CD4-positive, alpha-beta T cell treated with Interleukin-15 for 1 hour (primary cell): ENCODE data around the gene IER5L.

Experiments
- DNase-seq: peaks from one replicate; pipeline ENCODE4 v3.0.0-alpha.2; 2020

IER5L gene

DNA sequence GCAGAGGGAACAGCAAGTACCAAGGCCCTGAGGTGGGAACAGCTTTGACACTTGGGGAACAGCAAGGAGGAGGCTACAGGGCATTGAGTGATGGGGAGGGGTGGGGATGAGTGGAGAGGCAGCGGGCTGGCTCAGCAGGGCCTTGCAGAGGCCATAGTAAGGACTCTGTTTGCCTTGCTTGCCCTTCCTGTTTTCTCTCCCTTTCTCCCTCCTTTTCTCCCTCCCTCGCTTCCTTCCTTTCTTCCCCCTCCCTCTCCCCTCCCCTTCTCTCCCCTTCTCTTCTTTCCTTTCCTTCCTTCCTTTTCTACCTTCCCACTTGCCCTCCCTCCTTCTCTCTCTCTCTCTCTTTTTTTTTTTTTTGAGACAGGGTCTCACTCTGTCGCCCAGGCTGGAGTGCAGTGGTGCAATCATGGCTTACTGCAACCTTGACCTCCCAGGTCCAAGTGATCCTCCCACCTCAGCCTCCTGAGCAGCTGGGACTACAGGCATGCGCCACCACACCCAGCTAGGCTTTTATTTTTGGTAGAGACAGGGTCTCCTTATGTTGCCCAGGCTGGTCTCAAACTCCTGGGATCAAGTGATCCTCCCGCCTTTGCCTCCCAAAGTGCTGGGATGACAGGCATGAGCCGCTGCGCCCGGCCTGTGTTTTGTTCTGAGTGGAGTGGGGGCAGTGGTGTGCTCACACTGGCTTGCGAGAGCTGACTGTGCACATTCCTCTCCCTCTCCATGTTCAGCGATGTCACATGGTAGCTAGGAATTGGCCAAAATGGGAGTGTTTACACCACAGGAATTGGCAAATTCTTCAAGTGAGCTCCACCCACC is 17.1 kb downstream of the IER5L start:
- DNase-seq, result no peak

DNA sequence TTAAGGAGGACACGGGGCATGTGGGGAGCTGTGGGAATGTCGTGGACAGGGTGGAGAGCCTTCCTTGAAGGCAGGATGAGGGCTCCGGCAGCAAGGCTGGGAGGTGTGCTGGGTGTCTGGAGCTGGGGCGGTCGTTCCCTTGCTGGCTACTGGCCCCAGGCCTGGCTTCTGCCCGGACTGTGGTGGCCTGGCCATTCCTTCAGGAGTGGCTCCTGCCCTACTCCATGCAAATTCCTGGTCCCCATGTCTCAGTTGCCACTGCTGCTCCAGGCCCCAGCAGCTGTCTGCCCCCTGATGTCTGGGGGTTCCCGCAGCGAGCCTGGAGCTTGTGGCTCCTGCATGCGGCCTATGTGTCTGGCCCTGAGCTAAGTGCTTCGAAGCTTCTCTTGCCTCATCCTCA is 21.9 kb downstream of the IER5L start:
- no peak for DNase-seq

DNA sequence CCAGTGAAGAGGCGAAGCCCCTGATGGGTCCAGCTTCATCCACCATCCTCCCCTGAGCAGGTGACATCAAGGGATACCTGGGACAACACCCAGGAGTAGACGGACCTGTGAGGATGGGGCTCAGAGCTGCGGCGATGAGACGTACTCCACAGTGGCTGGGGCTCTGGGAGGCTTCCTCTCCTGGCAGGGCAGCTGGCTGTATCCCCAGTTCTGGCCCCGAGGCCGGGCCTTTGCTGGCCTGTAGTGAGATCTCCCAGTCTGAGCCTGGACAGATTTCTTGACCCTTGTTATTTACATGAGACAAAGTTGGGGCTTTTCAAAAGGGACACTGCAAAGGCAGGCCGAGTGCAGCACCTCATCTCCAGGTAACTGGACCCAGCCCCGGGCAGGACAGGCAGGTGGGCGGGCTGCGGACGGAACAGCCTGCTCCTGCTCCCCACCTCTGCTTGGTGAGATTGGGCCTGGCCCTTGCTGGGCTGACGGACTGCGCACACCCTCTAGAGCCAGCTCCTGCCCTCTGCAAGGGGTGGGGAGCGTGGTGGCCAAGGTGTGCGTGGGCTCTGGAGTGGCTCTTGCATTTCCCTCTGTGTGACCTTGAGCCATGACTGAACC is 23.1 kb downstream of the IER5L start:
- DNase-seq, result no peak

DNA sequence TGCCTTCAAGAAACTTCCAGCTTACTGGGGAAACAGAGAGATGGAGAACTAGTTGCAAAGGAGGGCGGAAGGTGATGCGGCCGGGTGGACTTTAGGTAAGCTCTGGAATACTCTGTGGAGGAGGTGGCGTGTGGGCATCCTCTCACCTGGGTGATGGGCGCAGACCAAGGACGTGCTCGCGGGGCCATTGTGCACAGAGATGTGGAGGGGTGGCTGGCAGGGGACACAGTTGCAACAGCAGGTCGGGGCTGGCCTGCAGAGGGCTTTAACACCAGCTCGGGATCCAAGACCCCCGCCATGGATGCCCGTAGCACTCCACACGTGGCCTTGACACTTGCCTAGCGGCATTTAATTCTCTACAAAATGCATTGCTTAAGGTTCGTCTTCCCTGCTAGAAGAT is 26.6 kb downstream of the IER5L start:
- DNase-seq, result no peak

DNA sequence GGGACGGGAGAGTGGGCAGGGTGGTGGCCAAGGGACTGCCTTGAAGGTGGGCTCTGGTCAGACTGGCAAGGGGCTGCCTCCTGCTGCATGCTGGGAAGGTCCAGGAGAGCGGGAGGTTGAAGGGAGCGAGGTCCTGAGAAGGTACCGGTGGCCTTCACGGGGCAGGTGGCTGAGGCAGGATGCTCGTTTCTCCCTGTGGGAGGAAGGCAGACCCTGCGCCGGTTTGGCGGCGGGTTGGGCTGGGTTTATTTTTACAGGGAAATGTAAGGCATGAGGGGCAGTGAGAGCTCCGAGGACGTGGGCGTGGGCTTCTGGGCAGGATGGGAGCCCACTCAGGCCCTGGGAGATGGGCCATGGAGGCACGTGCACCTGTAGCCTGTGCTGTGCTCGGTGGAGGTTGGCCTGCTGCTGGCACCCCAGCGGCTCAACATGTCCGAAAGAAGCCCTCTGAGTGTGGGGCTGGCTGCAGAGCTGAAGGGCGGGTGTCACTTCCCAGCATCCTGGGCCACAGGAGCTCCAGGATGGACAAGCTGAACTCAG is 27.3 kb downstream of the IER5L start:
- no peak for DNase-seq

DNA sequence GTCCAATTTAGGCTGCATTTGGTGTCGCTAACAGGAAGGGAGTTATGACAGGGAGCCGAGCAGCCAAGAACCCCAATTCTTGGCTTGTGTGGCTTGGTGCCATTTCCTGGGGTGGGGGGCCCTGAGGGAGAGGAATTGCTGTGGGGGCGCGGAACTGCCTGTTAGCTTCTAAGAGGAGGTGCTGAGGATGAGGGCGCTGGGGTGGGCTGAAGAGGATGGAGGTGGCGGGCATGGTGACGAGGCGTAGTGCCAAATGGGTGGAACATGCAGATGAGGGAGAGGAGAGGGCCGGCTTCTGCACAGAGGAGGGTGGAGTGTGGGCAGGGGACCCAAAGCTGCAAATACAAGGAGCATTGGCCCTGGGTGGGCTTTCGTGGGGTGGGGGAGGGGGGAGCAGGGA is 27.9 kb downstream of the IER5L start:
- no peak for DNase-seq

DNA sequence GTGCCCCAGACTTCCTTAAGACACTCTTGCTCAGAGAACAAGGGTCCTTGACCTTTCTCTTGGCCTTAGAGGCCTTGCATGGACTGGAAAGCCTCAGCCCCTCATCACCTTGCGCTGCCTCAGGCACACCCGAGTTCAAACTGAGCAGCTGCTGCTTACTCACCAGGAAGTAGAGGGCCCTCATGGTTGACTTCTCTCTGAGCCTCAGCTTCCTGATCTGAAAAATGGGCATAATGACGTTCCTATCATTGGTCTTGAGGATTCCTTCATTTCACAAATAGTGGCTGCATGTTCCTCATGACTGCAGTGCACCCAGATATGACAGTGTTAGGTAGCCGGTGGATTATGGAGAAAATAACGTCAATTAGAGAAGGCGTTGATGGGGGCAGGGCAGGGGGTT is 28.6 kb downstream of the IER5L start:
- no peak for DNase-seq

DNA sequence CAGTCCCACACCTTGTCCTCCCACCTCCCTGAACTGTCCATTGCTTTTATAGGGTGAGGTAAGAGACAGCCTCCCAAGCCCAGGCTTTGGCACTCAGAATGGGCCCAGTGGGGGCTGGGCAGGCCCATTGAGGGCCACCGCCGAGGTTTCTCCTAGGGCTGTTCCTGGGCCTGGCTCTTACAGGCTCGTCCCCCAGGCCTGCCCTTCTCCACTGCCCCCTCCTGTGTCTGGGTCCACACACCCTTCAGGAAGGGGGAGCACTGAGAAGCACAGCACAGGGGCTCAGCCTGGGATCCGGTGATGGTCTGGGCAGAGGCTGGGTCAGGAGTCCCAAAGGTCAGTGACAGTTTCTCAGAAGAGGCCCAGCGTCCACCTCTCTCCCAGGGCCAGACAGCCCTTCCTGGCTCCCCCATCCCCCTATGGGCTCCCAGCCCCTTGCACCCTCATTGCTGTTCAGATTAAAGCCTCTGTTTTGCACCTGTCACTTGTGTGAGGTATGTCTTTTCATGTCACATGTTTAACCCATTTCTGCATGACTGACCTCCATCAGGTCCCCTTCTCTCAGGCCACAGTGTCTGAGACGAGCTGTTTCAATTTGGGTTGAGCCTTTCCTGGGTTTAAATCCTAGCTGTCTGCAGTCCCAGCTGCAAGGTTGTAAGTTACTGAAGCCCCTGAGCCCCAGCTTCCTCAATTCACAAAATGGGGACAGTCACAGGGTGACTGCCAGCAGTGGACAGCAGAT is 29.4 kb downstream of the IER5L start:
- no peak for DNase-seq

DNA sequence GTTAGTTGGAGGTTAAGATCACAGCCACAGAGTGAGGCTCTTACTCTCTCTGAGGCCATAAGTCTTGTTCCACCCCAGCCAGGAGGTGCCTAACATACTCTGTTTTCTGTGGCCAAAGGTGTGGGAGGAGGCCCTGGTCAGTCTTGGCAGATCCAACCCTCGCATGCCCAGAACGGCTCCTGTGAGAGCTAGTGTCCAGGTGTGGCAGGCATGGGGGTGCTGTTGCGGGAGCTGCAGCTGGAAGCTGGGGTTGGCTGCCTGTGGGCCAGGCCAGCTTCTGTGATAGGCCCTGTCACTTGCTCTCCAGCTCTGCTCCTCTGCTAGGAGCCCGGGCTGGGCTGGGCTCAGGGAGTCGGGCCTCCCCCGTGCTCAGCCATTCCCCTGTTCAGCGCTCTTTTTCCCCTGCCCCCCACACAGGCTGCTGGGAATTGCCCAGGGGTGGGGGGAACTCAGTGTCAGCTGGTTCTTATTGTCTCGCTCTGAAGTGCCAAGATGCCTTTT is 31.6 kb downstream of the IER5L start:
- DNase-seq, result no peak

DNA sequence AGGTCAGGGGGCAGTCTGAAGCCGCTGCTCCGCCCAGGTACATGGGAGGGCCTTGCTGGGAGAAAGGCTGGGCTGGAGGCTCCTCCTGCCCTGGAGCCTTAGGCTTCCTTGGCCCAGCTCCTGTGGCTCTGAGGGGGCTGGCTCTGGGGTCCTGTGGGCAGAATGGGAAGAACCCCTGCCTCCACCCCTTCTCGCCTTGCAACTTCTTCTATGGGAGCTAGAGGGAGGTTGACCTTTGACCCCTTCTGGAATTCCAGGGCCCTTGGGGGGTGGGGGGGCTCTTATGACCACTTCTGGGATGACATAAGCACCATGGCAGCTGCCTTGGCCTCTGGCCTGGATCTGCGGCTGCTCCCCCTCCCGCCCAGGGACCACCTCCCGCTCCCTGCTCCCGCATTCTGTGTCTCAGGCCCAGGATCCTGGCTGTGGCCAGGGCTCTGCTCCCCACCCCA is 32.2 kb downstream of the IER5L start:
- no peak for DNase-seq

DNA sequence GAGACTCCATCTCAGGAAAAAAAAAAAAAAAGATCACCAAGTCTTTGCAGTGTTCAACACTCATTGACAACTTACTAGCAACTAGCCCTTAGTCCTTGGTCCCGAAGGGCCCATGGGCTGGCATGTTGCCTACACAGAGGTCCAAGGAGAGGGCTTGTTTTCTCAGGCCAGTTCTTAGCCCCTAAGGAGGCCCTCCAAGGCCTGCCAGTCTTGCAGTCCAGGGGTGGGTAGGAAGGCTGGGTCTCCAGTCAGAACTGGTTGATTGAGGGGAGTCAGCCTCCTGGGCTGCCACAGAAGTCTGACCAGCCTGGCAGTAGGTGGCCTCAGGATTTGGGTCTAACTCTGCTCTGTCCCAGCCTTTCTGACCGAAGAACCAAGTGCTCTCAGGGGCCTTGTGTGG is 32.7 kb downstream of the IER5L start:
- DNase-seq, result no peak

DNA sequence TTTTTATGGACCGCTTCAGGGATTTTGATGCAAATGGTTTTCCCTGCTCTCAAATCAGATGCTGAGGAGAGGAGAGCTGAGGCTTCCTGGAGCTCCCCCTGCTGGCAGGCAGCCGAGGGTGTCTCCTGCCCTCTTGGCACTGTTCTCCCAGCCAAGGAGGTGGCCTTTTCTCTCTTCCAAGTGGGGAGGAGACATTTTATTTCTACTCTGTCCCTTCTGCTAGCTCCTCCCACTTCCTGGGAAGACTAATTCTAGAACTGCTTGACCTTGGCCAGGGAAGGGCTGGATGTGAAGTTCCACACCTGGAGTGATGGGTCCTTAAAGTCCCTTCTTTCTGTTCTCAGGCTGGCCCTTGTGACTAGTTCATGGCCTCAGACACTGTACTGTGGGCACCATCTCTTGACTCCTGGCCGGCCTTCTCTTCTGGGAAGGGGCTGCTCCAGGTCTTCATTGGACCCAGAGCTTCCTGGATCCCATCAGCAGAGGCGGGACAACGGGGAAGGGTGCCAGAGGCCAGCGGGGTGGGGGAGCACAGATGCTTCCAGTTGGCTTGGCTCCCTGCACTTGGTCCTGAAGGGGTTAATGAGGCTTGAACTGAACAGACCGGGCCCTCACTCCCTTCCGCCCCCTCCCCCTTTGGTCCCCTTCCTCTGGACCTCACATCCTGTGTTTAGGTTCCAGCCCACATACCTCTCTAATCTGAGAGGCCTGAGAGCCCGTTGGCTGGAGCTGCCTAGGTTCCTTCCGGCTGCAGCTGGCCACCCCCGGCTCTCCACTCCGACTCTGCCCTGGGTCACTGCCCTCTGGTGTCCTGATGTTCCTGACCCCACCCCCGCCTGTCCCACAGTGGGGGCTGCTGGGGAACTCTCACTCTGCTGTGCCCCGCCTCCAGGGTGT is 34.8 kb downstream of the IER5L start:
- DNase-seq, result peak; percentile 73

DNA sequence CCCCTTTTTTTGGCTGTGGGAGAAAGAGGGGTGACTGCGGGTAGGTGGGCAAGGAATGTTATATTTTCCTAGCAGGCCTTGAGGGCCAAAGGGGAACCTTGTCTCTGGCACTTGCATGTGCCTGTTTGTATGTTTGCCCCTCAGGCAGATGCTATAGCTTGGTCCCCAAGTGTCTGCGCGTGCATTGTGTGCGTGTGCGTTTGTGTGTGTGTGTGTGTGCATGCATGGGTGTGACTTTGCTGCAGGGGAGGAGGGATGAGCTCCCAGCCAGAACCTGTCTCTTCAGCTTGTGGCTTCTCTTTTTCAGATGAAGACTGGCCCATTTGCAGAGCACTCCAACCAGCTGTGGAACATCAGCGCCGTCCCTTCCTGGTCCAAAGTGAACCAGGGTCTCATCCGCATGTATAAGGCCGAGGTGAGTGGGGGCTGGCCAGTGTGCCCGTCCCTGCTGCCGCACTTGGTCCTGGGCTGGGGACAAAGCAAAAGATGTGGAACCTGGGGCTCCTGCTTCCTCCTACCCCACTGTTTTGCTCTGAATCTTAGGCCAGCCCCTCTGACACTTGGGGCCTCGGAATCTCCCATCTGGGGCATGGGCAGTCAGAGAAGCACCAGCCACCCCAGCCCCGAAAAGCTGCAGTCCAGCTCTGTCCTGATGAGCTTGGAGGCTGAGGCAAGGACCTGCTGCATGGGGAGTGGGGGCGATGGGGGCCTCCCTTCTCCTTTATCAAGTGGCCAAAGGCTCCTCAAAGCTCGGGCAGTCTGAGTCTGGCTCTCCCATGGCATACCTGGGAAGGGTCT is 35.7 kb downstream of the IER5L start:
- no peak for DNase-seq

DNA sequence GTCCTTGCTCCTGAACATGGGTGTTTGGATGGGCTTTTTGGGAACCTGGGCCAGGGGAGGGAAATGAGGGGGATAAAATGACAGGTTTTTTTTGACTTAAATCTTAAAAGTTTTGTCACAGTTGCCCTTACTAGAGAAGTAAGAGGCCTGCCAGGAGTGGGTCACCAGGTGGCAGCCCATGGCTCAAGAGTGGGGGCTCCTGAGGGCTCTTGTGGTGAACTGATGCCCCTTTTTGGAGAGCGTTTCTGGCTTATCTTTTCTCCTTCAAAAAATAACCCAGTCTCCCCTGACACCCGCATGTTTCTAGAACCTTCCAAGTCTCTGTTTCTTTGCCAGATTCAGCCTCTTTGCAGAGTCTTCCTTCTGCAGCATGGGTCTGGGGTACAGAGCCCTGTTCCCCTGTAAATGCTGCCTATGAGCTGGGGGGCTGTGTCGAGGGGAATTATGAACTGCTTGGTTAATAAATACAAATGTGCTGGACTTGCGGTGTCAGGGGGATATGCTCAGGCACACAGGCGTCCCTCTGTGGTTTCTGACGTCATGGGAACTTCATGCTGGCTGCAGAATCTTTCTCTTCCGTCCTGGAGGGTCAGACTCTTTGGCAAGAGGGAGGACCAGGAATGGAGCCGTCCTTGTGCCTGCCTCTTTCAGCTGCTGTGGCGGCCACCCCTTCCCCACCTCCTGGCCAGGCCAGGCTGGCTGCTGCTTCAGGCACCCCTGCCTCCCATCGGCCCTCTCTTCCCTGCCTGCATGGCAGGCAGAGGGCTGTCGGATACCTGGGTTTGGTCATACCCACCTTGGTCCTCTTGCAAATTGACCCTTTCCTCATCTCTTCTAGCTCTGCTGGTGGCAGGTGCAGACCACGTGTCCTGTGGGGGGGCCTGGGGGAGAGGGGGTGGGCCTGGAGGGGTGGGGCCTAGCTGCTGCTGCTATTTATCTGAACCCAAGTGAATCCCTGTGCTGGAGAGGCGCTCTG is 36.7 kb downstream of the IER5L start:
- DNase-seq, result peak; percentile 61

DNA sequence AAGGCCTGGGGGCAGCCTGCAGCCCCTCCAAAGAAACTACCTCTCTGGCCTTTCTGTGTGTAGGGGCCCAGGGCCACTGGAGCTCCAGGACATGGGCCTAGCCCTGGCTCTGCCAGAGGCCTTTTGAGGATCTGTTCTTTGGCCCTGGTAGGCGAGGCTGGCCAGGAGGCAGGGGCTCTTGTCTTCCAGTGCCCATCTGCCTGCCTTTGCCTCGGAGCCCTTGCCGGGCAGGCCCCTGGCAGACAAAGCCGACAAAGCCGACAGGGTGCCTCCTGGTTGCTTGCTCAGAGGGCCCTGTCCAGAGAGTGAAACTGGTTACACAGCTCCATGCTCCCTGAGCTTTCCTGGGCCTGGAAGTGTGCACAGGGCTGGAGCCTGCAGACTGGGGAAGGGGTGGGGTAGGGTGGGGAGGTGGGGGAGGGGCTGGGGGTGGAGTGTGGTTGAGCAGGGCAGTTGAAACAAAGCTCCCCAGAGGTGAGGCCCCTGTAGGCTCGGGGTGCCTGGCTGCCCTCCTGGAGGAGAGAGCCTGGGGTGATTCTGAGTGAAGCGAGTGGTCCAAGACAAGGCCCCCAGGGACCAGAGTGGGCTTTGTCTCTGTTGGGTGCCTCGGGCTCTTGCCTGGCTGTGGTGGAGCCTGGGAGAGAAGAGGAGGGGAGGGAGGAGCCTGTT is 37.5 kb downstream of the IER5L start:
- no peak for DNase-seq

DNA sequence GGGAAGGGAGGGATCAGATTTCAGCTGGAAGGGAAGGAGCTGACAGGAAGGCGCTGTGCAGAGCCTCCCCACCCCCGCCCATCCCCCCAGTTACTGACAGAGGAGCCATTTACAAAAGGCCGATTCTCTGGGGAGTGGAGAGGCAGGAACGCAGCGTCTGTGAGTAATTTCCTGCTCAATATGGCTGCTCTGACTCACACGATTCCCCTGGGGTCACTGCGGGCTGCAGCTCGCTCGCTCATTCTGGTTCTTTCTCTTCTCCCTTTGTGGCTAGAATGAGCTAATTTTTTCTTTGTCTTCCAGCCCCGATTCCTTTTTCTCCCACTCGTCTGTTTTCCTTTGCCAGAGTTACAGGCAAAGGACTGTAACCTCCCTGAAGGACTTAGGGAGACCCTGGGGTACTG is 38.1 kb downstream of the IER5L start:
- DNase-seq, result peak; percentile 92

DNA sequence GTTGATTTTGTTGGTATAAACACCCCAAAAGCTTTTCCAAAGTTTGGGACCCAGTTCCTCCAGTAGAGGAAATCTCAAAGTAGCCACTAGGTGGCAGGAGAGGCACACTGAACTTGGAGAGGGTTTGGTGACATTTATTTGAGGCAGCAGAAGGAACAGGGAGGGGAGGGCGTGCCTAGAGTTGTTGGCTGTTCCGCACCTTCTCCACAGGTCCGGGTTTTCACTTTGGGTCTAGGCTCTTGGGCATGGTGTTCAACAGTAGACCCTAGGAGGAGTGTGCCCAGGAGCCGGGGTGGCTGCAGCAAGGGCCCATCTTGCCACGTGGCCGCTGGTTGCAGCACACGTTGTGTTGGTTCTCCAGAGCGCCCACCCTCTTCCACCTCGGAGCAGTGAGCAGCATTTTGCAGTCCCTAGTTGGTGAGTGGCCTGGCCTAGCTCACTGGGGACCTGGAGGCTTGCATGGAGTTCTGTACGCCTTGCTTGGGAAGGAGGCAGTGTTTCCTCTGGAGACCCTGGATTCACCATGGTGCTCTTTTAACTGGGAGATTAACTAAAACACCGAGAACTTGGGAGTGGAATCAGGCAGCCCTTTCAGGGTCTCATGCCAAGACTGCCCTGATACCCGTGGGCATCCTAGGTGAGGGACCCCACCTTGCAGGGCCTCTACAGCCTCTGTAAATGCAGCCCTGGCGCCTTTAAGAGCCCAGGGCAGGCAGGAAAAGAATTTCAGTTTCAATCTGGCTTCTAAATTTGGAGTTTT is 38.6 kb downstream of the IER5L start:
- peak; percentile 77 for DNase-seq

DNA sequence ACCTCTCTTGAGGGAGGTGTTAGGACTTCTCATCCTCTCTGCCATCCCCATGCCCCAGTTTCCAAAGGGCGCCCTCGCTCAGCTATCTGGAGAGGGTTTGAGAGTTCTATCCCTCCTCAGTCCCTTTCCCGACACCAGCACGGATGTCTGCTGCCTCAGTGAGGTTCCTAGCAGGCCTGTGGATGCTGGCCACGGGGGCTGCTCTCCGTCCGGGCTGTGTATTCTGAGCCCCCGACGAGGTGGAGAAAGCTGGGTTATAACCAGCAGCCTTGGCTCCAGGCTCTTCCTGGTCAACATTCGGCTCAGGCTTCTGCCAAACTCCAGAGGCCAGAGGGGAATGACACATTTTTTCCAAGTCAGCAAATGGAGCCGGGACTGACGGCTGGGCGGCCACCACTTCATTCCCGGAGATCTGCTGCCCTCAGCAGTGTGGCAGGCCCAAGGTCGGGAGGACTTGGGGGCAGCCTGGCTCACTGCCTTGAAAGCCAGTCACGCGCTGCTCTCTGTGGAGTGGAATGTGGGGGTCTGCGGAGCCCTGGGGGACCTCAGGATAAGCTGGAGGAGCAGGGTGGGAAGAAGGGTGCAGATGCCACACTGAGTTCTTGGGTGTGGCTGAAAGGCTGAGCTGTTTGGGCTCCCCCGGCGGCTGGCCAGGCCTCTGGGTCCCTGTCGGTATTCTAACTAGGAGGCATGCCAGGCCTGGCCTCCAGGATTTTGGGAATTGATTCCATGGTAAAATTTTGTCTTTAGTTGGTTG is 39.4 kb downstream of the IER5L start:
- DNase-seq, result no peak
